ENCODE measurements around the gene TRERF1.

GRCh38 chr6:42431877-42432276 is 19.8 kb downstream of the TRERF1 start:
- TF ChIP-seq CTCF (IDR thresholded peaks at IDR 0.05; ENCODE audit: low read length), result no peak
- TF ChIP-seq EZH2 (IDR thresholded peaks at IDR 0.05; ENCODE audit: borderline replicate concordance, low read length), result no peak

Data from OCI-LY1 (cell line).